Measurements from ENCODE around the gene FAH. TPM values are rescaled to one million over a fixed set of nuclear protein-coding genes. Genes with fewer than 3 reads are reported as not detected.

Gene FAH
- polyA plus RNA-seq, 1 donor from 2014 or later: 3.1 TPM

- no peak overlapping the region for H3K27ac ChIP-seq (ENCODE audit: low read length)
- no peaks in the 10 kb centered on the region for H4K20me1 ChIP-seq (ENCODE audit: insufficient read depth)
- no peaks in the 10 kb centered on the region for H3K79me2 ChIP-seq (replicated peaks; ENCODE audit: insufficient read depth, low read length)
- no peak overlapping the region for H3K4me2 ChIP-seq (ENCODE audit: low read length)
- TF ChIP-seq SMC3 (conservative IDR thresholded peaks at IDR 0.05; ENCODE audit: poor library complexity) (no peak), REST (IDR thresholded peaks at IDR 0.05; ENCODE audit: borderline replicate concordance) (no peak), CTCF (IDR thresholded peaks at IDR 0.05; ENCODE audit: poor library complexity, severe bottlenecking) (no peak), POLR2AphosphoS5 (IDR thresholded peaks at IDR 0.05) (no peak), RAD21 (conservative IDR thresholded peaks at IDR 0.05) (no peak), MXI1 (conservative IDR thresholded peaks at IDR 0.05; ENCODE audit: poor library complexity, severe bottlenecking) (no peak), EZH2 (IDR thresholded peaks at IDR 0.05; ENCODE audit: borderline replicate concordance, insufficient read depth, low read length, poor library complexity, severe bottlenecking) (no peak), TAF1 (IDR thresholded peaks at IDR 0.05; ENCODE audit: low read depth) (no peak), EP300 (conservative IDR thresholded peaks at IDR 0.05; ENCODE audit: poor library complexity, severe bottlenecking) (no peak)
- H3K4me3 ChIP-seq (ENCODE audit: low read length): no peak overlapping the region
- H3K9ac ChIP-seq (ENCODE audit: low read length): no peak overlapping the region
- no peaks in the 10 kb centered on the region for H3K36me3 ChIP-seq (ENCODE audit: insufficient read depth, low read length)
- H3K9me3 ChIP-seq (ENCODE audit: low read length): no peaks in the 10 kb centered on the region
- H2AFZ ChIP-seq (ENCODE audit: low read depth, low read length): no peak overlapping the region
- H3K9me2 ChIP-seq (ENCODE audit: insufficient read depth, low read length): no peaks in the 10 kb centered on the region
- no peaks in the 10 kb centered on the region for H3K27me3 ChIP-seq (ENCODE audit: insufficient read depth, low read depth, low read length)
- H3F3A ChIP-seq (ENCODE audit: insufficient read depth, low read length, poor library complexity, severe bottlenecking): no peaks in the 10 kb centered on the region
These were observed 51.4 kb downstream of the FAH start for GRCh38 chr15:80204231-80204630.

- H3K9me3 ChIP-seq (ENCODE audit: low read length): no peaks in the 10 kb centered on the region
- TF ChIP-seq REST (IDR thresholded peaks at IDR 0.05; ENCODE audit: borderline replicate concordance): no peak
- TF ChIP-seq SMC3 (conservative IDR thresholded peaks at IDR 0.05; ENCODE audit: poor library complexity): no peak
- no peak for TF ChIP-seq POLR2AphosphoS5 (IDR thresholded peaks at IDR 0.05)
- TF ChIP-seq EZH2 (IDR thresholded peaks at IDR 0.05; ENCODE audit: borderline replicate concordance, insufficient read depth, low read length, poor library complexity, severe bottlenecking): no peak
- no peak for TF ChIP-seq RAD21 (conservative IDR thresholded peaks at IDR 0.05)
- no peak for TF ChIP-seq CTCF (IDR thresholded peaks at IDR 0.05; ENCODE audit: poor library complexity, severe bottlenecking)
- TF ChIP-seq TAF1 (IDR thresholded peaks at IDR 0.05; ENCODE audit: low read depth): no peak
- no peak for TF ChIP-seq MXI1 (conservative IDR thresholded peaks at IDR 0.05; ENCODE audit: poor library complexity, severe bottlenecking)
- no peak for TF ChIP-seq EP300 (conservative IDR thresholded peaks at IDR 0.05; ENCODE audit: poor library complexity, severe bottlenecking)
- no peaks in the 10 kb centered on the region for H3K79me2 ChIP-seq (replicated peaks; ENCODE audit: insufficient read depth, low read length)
- H3K9me2 ChIP-seq (ENCODE audit: insufficient read depth, low read length): no peaks in the 10 kb centered on the region
- H3K27me3 ChIP-seq (ENCODE audit: insufficient read depth, low read depth, low read length): no peaks in the 10 kb centered on the region
- no peak overlapping the region for H3K9ac ChIP-seq (ENCODE audit: low read length)
- H3K27ac ChIP-seq (ENCODE audit: low read length): no peak overlapping the region
- H4K20me1 ChIP-seq (ENCODE audit: insufficient read depth): no peaks in the 10 kb centered on the region
- H3K36me3 ChIP-seq (ENCODE audit: insufficient read depth, low read length): no peaks in the 10 kb centered on the region
- H3F3A ChIP-seq (ENCODE audit: insufficient read depth, low read length, poor library complexity, severe bottlenecking): no peaks in the 10 kb centered on the region
- no peak overlapping the region for H2AFZ ChIP-seq (ENCODE audit: low read depth, low read length)
- H3K4me3 ChIP-seq (ENCODE audit: low read length): no peak overlapping the region
- no peak overlapping the region for H3K4me2 ChIP-seq (ENCODE audit: low read length)
These were observed 55.1 kb downstream of the FAH start for GRCh38 chr15:80207887-80208286.

Measured in neural cell (in vitro differentiated cells).